CD4-positive, alpha-beta T cell (primary cell): Measurements from ENCODE around the gene KDM4B. TPM values are rescaled to one million over a fixed set of nuclear protein-coding genes. Genes with fewer than 3 reads are reported as not detected.

Experiments used
- ATAC-seq: fragments of 200-7000 bp; cut with Tn5 transposase; one replicate; pipeline ENCODE4 v1.10.0; 2022; ENCODE audit warnings: mild to moderate bottlenecking; ENCODE audit not compliant: poor library complexity
- CTCF ChIA-PET: fragments of 350-600 bp; sonication (Branson Sonifier 250); formaldehyde crosslinking; loops from one replicate; lab custom pipeline; 2021; ENCODE audit warnings: antibody characterized with exemption, inconsistent platforms; lab: Charles Lee
- POLR2A ChIA-PET: fragments of 350-600 bp; sonication (Branson Sonifier 250); formaldehyde crosslinking; loops from one replicate; lab custom pipeline; 2021; ENCODE audit warnings: antibody characterized with exemption, inconsistent platforms; lab: Charles Lee
- DNase-seq, 14 experiments: peaks; one replicate each; pipeline ENCODE4 v3.0.0-alpha.2; 2013 to 2020; ENCODE audit warnings: mixed read lengths in 2 of 14
- H3K27ac ChIP-seq, 2 donors: one replicate each; pipeline versions ENCODE4 v1.5.1 to v1.7.0; 2013; ENCODE audit warnings: low read length in 2 of 2, low read depth in 1 of 2, mild to moderate bottlenecking in 1 of 2
- H3K27me3 ChIP-seq, 2 experiments: 1 replicate in 1 of 2; 2 replicates in 1 of 2; pipeline versions ENCODE4 v1.6.1 to v1.7.0; 2013; ENCODE audit warnings: low read length in 2 of 2, control low read depth in 1 of 2, mild to moderate bottlenecking in 1 of 2, moderate library complexity in 1 of 2; ENCODE audit not compliant: insufficient read depth in 2 of 2, control insufficient read depth in 1 of 2
- H3K36me3 ChIP-seq: one replicate; pipeline ENCODE4 v1.6.1; 2013; ENCODE audit warnings: low read length, control low read depth; ENCODE audit not compliant: insufficient read depth
- H3K4me1 ChIP-seq: one replicate; pipeline ENCODE4 v1.6.1; 2013; ENCODE audit warnings: low read length, control low read depth; ENCODE audit not compliant: insufficient read depth
- H3K4me3 ChIP-seq: one replicate; pipeline ENCODE4 v1.5.1; 2013; ENCODE audit warnings: mild to moderate bottlenecking, low read length, moderate library complexity
- H3K9me3 ChIP-seq, 2 experiments: 1 replicate in 1 of 2; 2 replicates in 1 of 2; pipeline versions ENCODE4 v1.6.1 to v1.7.0; 2013; ENCODE audit warnings: low read length in 2 of 2, mild to moderate bottlenecking in 2 of 2, control low read depth in 1 of 2, moderate library complexity in 1 of 2; ENCODE audit not compliant: control insufficient read depth in 1 of 2, insufficient read depth in 1 of 2
- H3K27ac Mint-ChIP-seq: one replicate; pipeline ENCODE4 v1.8.0; 2020; ENCODE audit warnings: mixed read lengths
- H3K27me3 Mint-ChIP-seq: one replicate; pipeline ENCODE4 v1.8.0; 2021; ENCODE audit warnings: mixed read lengths
- H3K36me3 Mint-ChIP-seq: one replicate; pipeline ENCODE4 v1.8.0; 2021; ENCODE audit warnings: low read depth, mixed read lengths
- H3K4me1 Mint-ChIP-seq: one replicate; pipeline ENCODE4 v1.8.0; 2021; ENCODE audit warnings: low read depth, mixed read lengths
- H3K4me3 Mint-ChIP-seq: one replicate; pipeline ENCODE4 v1.8.0; 2020; ENCODE audit warnings: mild to moderate bottlenecking, mixed read lengths
- H3K9me3 Mint-ChIP-seq: one replicate; pipeline ENCODE4 v1.8.0; 2020; ENCODE audit warnings: mixed read lengths
- intact Hi-C, 2 experiments: fragments of 100-400 bp; cut with DNase I in 1 of 2; cut with micrococcal nuclease in 1 of 2; formaldehyde crosslinking; loops; one replicate each; pipeline versions ENCODE4 v1.15.1 to v1.9.0; 2023 to 2025; cut with DNase I, micrococcal nuclease
- total RNA-seq, 174 experiments: library from RNA in 2 of 174; stranded (reverse) in 2 of 174; gene quantifications; one replicate each; pipeline ENCODE4 v1.2.3 and lab custom pipeline; 2021 to 2026
- TF ChIP-seq, protein P1 (sequence below): fragments of 200-600 bp; IDR thresholded peaks from one replicate; pipeline ENCODE4 v1.8.0; 2022; ENCODE audit warnings: antibody characterized with exemption, mild to moderate bottlenecking

The KDM4B gene
- total RNA-seq, 2 experiments from 2014 or later = 41.8 to 42.5 TPM

DNA sequence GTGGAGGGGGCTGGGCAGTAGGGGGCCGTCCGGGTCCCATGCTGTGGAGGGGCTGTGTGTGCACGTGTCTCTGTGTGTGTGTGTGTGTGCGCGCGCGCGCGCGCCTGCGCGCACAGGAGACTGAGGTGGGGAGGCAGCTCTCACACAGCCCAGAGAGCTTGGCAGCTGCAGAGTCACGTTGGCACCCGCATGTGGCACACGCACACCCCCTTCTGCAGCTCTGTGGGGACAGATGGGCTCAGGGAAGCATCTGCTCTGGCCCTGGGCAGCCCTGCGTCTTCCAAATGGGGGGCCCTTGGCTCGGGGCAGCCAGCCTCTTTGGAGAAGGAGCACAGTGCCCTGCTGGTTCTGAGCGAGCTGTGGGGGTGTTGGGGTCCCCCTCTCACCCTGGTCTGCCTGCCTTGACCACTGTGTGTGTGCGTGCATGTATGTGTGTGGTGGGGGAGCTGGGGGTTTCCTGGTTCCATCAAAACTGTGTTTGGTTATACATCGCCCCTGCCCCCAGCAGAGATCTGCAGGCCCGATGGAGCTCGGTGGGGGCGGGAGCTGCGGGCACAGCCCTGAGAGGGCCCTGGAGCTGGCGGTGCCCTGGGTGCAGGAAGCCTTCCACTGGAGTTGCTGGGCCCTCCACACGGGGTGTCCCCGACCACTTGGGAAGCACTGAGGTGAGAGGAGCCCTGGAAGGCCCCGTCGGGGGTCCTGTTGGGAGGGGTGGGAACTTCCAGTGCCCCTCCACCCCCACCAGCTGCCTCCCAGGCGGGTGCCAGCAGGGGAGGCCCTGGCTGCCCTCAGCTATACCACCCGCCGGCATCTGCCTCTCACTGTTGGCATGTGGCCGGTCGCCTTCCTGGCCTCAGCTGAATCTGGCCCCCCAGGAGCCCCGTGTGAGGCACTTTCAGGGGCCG is 67.1 kb downstream of the KDM4B start:
- Mint-ChIP-seq H3K9me3 (no peaks in the 10 kb centered on the region), H3K4me1 (no peaks in the 10 kb centered on the region), H3K36me3 (peaks cover 43% of the 10 kb centered on the region), H3K27me3 (no peaks in the 10 kb centered on the region), H3K27ac (no peak overlapping the region), H3K4me3 (no peak overlapping the region)
- Histone ChIP-seq H3K27me3 (no peaks in the 10 kb centered on the region), H3K4me1 (peaks cover 11% of the 10 kb centered on the region), H3K27ac (no peak overlapping the region), H3K4me3 (no peak overlapping the region), H3K9me3 (no peaks in the 10 kb centered on the region), H3K36me3 (peaks cover 42% of the 10 kb centered on the region)
- TF ChIP-seq, protein P1, sequence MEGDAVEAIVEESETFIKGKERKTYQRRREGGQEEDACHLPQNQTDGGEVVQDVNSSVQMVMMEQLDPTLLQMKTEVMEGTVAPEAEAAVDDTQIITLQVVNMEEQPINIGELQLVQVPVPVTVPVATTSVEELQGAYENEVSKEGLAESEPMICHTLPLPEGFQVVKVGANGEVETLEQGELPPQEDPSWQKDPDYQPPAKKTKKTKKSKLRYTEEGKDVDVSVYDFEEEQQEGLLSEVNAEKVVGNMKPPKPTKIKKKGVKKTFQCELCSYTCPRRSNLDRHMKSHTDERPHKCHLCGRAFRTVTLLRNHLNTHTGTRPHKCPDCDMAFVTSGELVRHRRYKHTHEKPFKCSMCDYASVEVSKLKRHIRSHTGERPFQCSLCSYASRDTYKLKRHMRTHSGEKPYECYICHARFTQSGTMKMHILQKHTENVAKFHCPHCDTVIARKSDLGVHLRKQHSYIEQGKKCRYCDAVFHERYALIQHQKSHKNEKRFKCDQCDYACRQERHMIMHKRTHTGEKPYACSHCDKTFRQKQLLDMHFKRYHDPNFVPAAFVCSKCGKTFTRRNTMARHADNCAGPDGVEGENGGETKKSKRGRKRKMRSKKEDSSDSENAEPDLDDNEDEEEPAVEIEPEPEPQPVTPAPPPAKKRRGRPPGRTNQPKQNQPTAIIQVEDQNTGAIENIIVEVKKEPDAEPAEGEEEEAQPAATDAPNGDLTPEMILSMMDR = no peak
- ATAC-seq (no peak), DNase-seq (no peak)
- ChIA-PET POLR2A (no interaction called here), CTCF (no interaction called here)
- intact Hi-C loops = no loop called here

DNA sequence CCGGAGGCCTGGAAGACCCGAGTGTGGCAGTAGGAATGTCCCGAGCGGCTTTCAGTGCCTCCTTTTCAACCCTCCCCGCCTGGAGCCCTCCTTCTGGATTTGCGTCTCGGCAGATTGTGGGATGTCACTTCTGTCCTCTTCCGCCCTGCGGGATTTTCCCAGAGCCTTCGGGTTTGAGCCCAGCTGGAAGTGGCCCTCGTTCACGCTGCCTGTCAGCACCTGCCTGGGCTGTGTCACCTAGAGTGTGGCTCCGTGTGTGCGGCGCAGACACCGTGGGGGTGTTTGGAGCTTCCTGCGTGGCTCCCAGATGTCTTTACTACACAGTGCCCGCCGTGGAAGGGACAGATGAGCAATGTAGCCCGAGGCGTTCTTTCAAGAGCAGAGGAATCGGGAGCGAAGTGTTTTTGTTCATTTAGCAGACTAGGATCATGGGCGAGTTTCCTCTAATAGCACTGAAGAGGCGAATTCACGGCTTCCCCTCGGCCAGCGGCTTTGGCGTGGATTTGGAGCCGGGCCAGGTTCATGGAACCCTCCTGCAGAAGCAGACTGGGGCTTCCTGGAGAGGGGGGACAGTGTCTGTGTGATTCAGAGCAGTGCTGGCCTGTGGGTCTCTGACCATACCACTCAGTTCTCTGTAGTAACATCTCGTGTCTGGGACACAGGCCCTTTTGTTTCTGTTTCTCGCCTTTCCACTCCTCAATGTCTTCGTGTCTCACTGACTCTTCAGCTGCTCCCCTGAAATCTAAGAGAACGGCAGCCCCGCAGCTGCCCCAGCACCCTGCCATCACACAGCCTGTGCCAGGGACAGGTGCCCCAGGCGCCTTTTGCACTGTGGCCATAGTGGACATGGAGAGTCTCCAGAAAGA is 68.0 kb downstream of the KDM4B start:
- intact Hi-C loops = no loop called here
- ChIA-PET CTCF (no interaction called here), POLR2A (no interaction called here)
- peaks cover 4% of the 10 kb centered on the region for H3K4me1 ChIP-seq
- H3K9me3 ChIP-seq = no peaks in the 10 kb centered on the region
- H3K36me3 ChIP-seq = peaks cover 48% of the 10 kb centered on the region
- peaks cover 41% of the 10 kb centered on the region for H3K36me3 Mint-ChIP-seq
- no peaks in the 10 kb centered on the region for H3K4me1 Mint-ChIP-seq
- DNase-seq (no peak), ATAC-seq (no peak)
- TF ChIP-seq, protein P1 = no peak
- H3K27me3 Mint-ChIP-seq = no peaks in the 10 kb centered on the region
- no peaks in the 10 kb centered on the region for H3K27me3 ChIP-seq
- H3K27ac Mint-ChIP-seq = no peak overlapping the region
- H3K27ac ChIP-seq = no peak overlapping the region
- H3K4me3 ChIP-seq = no peak overlapping the region
- H3K9me3 Mint-ChIP-seq = no peaks in the 10 kb centered on the region
- no peak overlapping the region for H3K4me3 Mint-ChIP-seq

GRCh38 chr19:5037936-5038335 is 69.0 kb downstream of the KDM4B start:
- ChIA-PET CTCF (no interaction called here), POLR2A (no interaction called here)
- H3K4me1 ChIP-seq = peaks cover 2% of the 10 kb centered on the region
- no peak overlapping the region for H3K4me3 Mint-ChIP-seq
- intact Hi-C loops = no loop called here
- H3K4me1 Mint-ChIP-seq = no peaks in the 10 kb centered on the region
- ATAC-seq (no peak), DNase-seq (no peak)
- H3K27ac ChIP-seq = no peak overlapping the region
- H3K9me3 ChIP-seq = no peaks in the 10 kb centered on the region
- TF ChIP-seq, protein P1 = no peak
- H3K36me3 ChIP-seq = peaks cover 47% of the 10 kb centered on the region
- H3K27me3 Mint-ChIP-seq = no peaks in the 10 kb centered on the region
- H3K27ac Mint-ChIP-seq = no peak overlapping the region
- peaks cover 46% of the 10 kb centered on the region for H3K36me3 Mint-ChIP-seq
- no peaks in the 10 kb centered on the region for H3K27me3 ChIP-seq
- no peak overlapping the region for H3K4me3 ChIP-seq
- H3K9me3 Mint-ChIP-seq = no peaks in the 10 kb centered on the region
